Fibroblast of lung (primary cell): ENCODE measurements around the gene DSCAML1. TPM values are rescaled to one million over a fixed set of nuclear protein-coding genes. Genes with fewer than 3 reads are reported as not detected.

ENCODE experiments used
- DNase-seq, 2 donors: peaks; one replicate each; pipeline versions ENCODE4 v3.0.0 to v3.0.0-alpha.2; 2010; ENCODE audit warnings: low read depth in 2 of 2
- H2AFZ ChIP-seq: 2 replicates; pipeline ENCODE4 v1.5.1; 2012; ENCODE audit warnings: low read length, control low read depth, inconsistent platforms
- H3K27ac ChIP-seq: 2 replicates; pipeline ENCODE4 v1.5.1; 2011; ENCODE audit warnings: low read length, control low read depth; ENCODE audit not compliant: insufficient read depth
- H3K27me3 ChIP-seq: 2 replicates; pipeline ENCODE4 v1.5.1; 2011; ENCODE audit warnings: mild to moderate bottlenecking, low read length; ENCODE audit not compliant: control insufficient read depth, insufficient read depth
- H3K36me3 ChIP-seq: 2 replicates; pipeline ENCODE4 v1.5.1; 2011; ENCODE audit warnings: low read length; ENCODE audit not compliant: control insufficient read depth, insufficient read depth
- H3K4me1 ChIP-seq: 2 replicates; pipeline ENCODE4 v1.5.1; 2011; ENCODE audit warnings: low read length; ENCODE audit not compliant: control insufficient read depth, insufficient read depth; ENCODE audit errors: extremely low read depth
- H3K4me2 ChIP-seq: 2 replicates; pipeline ENCODE4 v1.5.1; 2011; ENCODE audit warnings: low read length, control low read depth; ENCODE audit not compliant: insufficient read depth; ENCODE audit errors: extremely low read depth
- H3K4me3 ChIP-seq, 4 experiments: fragments of 200-600 bp in 1 of 4; sonication (generic) in 1 of 4; replicated peaks in 1 of 4; 2 replicates each; pipeline ENCODE4 v1.5.1; 2011 to 2016; ENCODE audit warnings: low read length in 4 of 4, low read depth in 3 of 4, mild to moderate bottlenecking in 3 of 4, control low read depth in 2 of 4, inconsistent platforms in 1 of 4, mixed read lengths in 1 of 4; ENCODE audit not compliant: insufficient read depth in 1 of 4; ENCODE audit errors: control extremely low read depth in 1 of 4
- H3K79me2 ChIP-seq: 2 replicates; pipeline ENCODE4 v1.5.1; 2012; ENCODE audit warnings: mild to moderate bottlenecking, low read length, inconsistent platforms; ENCODE audit not compliant: control insufficient read depth, insufficient read depth
- H3K9ac ChIP-seq: 2 replicates; pipeline ENCODE4 v1.5.1; 2011; ENCODE audit warnings: mild to moderate bottlenecking, low read length, control low read depth; ENCODE audit not compliant: insufficient read depth
- H3K9me3 ChIP-seq: 2 replicates; pipeline ENCODE4 v1.5.1; 2012; ENCODE audit warnings: low read depth, low read length; ENCODE audit not compliant: control insufficient read depth, insufficient read depth
- H4K20me1 ChIP-seq: 2 replicates; pipeline ENCODE4 v1.5.1; 2011; ENCODE audit warnings: low read length; ENCODE audit not compliant: control insufficient read depth, insufficient read depth; ENCODE audit errors: extremely low read depth
- CTCF ChIP-seq, 2 donors: IDR thresholded peaks in 1 of 2; conservative IDR thresholded peaks in 1 of 2; 1 replicate in 1 of 2; 2 replicates in 1 of 2; pipeline ENCODE4 v1.5.1; 2011 to 2012; ENCODE audit warnings: low read length in 2 of 2, control low read depth in 1 of 2, inconsistent platforms in 1 of 2, low read depth in 1 of 2, mild to moderate bottlenecking in 1 of 2
- EZH2 ChIP-seq: IDR thresholded peaks from 2 replicates; pipeline ENCODE4 v1.5.1; 2012; ENCODE audit warnings: low read length, control low read depth, mild to moderate bottlenecking; ENCODE audit errors: missing control alignments
- polyA plus RNA-seq, 2 donors: library from polyadenylated mRNA; depleted of rRNA in 1 of 2; stranded (reverse) in 1 of 2; unstranded in 1 of 2; fragments of >200 nt; gene quantifications; 2 replicates each; pipeline ENCODE4 v1.2.1, GENCODE V29; 2011 to 2012; ENCODE audit warnings: missing spikeins in 1 of 2
- total RNA-seq: library from RNA; depleted of rRNA; stranded (reverse); fragments of >200 nt; gene quantifications from 2 replicates; pipeline ENCODE4 v1.2.1, GENCODE V29; 2014

DSCAML1 gene
- total and polyA plus RNA-seq, 2 donors (not counting 1 experiment from before 2014, with no cell fraction given) = not detected

GRCh38 chr11:117418737-117419481 lies 378.1 kb downstream of the DSCAML1 start:
- Histone ChIP-seq H3K4me3 (no peak overlapping the region), H3K36me3 (no peaks in the 10 kb centered on the region), H3K9ac (no peak overlapping the region), H3K79me2 (no peaks in the 10 kb centered on the region), H3K4me1 (no peaks in the 10 kb centered on the region), H3K27me3 (no peaks in the 10 kb centered on the region), H2AFZ (no peak overlapping the region), H3K27ac (no peak overlapping the region), H3K4me2 (no peak overlapping the region), H4K20me1 (no peaks in the 10 kb centered on the region), H3K9me3 (no peaks in the 10 kb centered on the region)
- TF ChIP-seq EZH2 (no peak), CTCF (conservative IDR thresholded peaks at IDR 0.05 in 1 of 2, IDR thresholded peaks at IDR 0.05 in 1 of 2; ENCODE audit: low read depth in 1 of 2, low read length in 2 of 2) (no peak)
- no peak for DNase-seq

DNA sequence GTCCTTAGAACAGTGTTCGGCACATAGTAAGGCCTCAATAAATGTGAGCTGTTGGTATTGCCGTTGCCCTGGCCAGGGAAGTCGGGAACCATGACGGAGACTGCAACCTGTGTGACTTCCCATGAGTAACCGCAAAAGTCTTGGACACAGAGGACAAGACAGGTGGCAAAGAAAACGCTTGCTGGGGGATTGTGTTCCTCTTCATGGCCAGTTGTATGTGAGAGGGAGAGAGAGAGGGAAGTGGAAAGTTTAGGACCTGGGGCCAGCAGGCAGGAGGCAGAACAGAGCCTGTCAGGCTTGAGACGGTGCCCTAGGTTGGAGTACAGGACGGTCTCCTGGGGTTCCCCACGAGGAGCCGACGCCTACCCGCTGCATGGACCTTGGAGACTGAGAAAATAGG lies 379.2 kb downstream of the DSCAML1 start:
- Histone ChIP-seq H3K4me1 (no peaks in the 10 kb centered on the region), H4K20me1 (no peaks in the 10 kb centered on the region), H2AFZ (no peak overlapping the region), H3K27ac (no peak overlapping the region), H3K79me2 (no peaks in the 10 kb centered on the region), H3K4me3 (no peak overlapping the region), H3K4me2 (no peak overlapping the region), H3K9me3 (no peaks in the 10 kb centered on the region), H3K27me3 (no peaks in the 10 kb centered on the region), H3K9ac (no peak overlapping the region), H3K36me3 (peaks cover 1% of the 10 kb centered on the region)
- DNase-seq = no peak
- TF ChIP-seq CTCF (conservative IDR thresholded peaks at IDR 0.05 in 1 of 2, IDR thresholded peaks at IDR 0.05 in 1 of 2; ENCODE audit: low read depth in 1 of 2, low read length in 2 of 2) (no peak), EZH2 (no peak)

GRCh38 chr11:117417342-117417741 lies 379.7 kb downstream of the DSCAML1 start:
- H3K36me3 ChIP-seq = peaks cover 2% of the 10 kb centered on the region
- no peak overlapping the region for H2AFZ ChIP-seq
- no peaks in the 10 kb centered on the region for H3K4me1 ChIP-seq
- no peak overlapping the region for H3K4me3 ChIP-seq
- no peak for DNase-seq
- no peaks in the 10 kb centered on the region for H4K20me1 ChIP-seq
- H3K79me2 ChIP-seq = no peaks in the 10 kb centered on the region
- no peak overlapping the region for H3K4me2 ChIP-seq
- H3K9me3 ChIP-seq = no peaks in the 10 kb centered on the region
- H3K27ac ChIP-seq = no peak overlapping the region
- TF ChIP-seq EZH2 = no peak
- TF ChIP-seq CTCF (conservative IDR thresholded peaks at IDR 0.05 in 1 of 2, IDR thresholded peaks at IDR 0.05 in 1 of 2; ENCODE audit: low read depth in 1 of 2, low read length in 2 of 2) = no peak
- no peaks in the 10 kb centered on the region for H3K27me3 ChIP-seq
- no peak overlapping the region for H3K9ac ChIP-seq
